ENCODE results near the gene TBC1D22A.

The TBC1D22A gene

DNA sequence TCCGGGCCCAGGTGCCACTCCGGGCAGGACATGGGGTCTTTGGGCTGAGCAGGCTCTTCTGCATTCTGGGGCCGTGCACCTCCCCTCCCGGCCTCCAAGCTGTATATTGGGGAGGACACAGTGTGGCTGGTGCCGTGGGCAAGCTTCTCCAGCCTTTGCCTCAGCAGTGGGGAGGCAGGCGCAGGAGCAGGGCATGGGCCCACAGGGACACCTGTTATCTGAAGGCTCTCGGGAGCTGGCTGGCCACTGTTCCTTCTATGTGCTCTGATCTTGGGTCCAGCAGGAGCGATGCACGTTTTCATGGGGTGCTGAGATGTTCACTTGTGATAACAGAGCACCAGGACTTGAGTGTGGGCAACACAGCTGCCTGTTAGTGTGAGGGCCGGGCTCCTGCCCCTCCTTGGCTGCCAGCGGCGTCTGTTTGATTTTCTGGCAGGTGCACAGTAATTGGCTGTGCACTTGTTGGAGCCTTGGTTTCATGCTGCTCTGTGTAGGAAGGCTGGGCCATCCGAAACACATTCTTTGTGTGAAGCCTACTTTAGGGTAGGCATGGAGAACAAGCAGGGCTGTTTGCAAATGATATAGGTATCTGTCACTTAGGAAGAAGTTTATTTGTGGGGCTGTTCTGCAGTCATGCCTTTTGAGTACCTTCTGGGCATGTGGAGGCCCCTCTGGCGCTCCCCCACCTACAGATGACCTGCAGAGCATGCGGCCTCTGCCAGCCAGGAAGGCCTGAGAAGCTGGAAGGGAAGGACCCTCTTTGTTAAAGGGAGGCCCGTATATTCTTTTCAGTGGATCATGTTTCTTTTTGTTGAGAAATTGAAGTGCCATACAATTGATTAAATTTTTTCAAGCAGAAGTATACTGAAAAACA is 201.5 kb downstream of the TBC1D22A start:
- DNase-seq: no peak

DNA sequence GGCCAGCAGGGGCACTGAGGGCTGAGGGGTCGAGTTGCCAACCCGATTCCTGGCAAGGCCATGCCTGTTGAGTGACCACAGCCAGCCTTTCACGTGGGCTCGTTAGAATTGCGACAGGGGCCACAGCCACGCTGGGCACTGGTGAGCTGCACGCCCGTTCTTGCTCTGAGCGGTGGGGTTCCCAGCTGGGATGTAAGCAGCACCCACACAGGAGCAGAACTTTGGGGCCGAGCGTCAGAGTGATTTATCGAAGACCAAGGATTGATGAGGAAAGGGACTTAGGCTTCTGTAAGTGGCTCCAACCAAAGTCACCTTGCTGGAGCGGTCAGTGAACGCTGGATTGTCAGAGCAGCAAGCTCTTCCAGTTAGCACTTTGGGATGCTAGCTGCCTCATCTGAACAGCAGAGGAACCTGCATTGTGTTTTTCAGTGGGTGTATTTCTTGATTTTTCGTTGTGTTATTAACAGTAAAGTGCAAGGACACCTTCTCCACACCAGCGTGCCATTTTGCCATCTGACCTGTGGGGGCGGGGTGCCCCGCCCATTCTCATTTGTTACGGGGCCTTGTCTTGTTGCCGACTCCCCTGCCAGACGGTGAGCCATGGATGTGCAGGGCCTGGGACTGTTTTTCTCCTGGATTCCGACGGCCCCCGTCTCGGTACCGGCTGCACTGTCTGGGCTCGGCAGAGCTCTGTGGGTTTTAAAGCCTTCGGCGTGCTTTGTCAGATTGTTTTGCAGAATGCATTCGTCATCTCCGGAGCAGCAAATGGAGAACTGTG is 202.5 kb downstream of the TBC1D22A start:
- DNase-seq: no peak

DNA sequence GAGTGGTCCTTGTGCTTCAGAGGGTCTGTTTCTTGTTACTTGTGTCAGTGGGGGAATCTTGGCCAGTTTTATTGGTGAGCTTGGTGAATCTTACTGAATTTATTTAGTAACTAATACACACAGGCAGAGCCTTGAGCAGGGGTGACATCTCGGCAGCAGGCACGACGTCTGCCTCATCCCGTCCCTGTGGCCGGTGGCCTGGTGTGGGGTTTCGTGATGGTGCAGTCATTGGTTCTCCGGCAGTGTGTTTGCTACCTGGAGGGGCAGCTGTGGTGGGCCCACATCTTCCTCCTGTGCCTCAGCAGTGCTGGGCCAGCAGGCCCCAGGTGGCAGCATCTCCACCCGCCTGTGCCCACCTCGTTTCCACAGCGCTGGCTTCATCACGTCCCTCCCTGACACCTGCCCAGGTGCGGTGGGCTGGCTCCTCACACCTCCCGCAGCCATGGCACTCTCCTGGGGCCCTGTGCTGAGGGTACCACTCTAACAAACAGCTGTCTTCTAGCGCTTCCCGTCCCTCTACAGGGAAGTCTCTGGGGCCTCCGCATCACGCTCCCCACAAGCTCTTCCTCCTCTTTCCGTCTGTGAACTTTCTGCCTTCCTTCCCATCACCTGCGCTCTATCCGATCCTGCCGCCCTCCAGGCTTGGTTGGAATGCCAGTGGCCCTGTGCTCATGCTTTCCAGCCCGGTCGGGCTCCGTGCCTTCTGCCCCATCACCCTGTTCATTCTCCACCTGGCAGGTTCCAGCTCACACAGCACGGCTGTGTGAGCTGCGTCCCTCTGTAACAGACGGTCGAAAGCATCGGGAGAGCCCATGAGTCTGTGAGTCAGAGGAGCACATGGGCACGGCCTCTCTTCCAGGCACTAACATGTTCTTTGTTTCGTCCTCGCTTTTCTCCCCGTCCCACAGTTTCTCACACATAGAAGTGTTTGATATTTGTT is 203.4 kb downstream of the TBC1D22A start:
- DNase-seq: no peak

DNA sequence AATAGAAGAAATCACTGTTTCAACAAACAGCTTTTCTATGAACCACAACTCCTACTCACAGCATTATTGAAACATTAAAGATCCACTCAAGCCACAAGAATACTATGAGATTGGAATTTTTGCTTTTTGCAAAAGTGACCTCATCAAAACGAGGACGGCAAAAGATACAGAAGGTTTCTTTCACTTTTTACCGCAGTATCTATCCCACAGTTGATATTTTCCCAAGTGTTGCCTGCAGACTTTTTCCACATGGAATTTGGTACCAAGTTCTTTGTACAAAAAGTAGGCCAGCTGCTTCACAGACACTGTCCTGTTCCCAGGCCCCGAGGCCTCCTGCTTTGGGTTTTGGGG is 204.0 kb downstream of the TBC1D22A start:
- DNase-seq: no peak

DNA sequence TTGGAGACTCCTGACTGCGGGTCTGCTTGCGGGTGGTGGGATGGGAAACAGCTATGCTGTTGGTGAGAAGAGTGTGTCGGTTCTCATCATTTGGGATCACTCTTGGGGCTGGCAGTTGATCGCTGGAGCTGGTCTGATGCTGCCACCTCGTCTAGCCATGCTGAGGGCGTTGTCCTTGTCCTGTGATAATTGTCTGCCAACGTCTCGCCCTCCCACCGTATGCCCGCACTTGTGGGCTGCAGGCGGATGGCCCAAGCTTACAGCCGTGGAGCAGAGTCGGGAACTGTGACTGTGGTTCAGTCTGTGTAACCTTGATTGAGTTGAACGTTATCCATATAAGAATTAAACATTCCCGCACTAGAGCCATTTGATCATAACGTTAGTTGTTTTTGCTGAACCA is 204.4 kb downstream of the TBC1D22A start:
- no peak for DNase-seq

DNA sequence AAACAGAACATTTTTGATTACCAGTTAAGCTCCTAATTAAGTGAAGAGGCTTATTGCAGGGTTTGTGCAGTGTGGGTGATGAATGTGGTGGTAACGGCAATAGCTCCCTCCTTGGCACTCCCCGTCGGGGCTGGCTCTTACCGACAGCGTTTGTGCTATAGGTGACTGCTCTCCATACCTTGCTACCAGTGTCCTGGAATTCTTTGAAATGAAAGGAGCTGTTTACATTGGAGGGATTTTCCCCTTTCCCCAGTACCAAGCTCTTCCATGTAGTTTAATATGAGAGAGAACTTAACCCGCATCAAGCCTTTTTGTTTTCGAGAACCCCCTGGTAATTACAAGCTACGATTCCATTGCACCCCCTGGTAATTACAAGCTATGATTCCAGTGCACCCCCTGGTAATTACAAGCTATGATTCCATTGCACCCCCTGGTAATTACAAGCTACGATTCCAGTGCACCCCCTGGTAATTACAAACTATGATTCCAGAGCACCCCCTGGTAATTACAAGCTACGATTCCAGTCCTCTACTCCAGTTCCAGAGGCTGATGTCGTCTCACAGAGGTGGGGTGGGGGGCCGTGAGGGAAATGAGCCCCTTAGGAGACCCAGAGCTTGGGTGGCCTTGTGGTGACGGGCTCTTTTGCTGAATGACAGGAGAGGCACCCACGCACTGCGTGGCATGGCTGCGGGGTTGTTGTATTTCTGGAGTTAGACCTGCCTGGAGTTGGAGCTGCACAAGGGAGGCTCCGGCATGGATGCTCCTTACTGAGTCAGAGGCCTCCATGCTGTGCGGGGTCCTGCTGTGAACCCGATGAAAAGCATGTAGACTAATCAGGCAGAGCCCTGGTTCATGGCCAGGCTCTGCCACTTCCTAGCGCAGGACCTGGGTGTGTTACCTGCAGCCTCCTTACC is 205.3 kb downstream of the TBC1D22A start:
- DNase-seq: no peak

DNA sequence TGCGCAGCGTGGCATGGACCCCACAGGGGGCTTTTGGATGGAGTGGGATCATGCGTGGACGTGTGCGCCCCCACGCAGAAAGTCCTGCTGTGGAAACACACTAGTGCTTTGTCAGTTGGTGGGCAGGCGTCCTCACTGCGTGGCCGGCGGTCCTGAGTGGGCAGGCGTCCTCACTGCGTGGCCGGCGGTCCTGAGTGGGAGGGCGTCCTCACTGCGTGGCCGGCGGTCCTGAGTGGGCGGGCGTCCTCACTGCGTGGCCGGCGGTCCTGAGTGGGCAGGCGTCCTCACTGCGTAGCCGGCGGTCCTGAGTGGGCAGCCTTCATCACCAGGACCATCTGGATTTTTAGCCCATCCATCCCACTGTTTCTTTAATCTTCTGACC is 205.9 kb downstream of the TBC1D22A start:
- DNase-seq: no peak

DNA sequence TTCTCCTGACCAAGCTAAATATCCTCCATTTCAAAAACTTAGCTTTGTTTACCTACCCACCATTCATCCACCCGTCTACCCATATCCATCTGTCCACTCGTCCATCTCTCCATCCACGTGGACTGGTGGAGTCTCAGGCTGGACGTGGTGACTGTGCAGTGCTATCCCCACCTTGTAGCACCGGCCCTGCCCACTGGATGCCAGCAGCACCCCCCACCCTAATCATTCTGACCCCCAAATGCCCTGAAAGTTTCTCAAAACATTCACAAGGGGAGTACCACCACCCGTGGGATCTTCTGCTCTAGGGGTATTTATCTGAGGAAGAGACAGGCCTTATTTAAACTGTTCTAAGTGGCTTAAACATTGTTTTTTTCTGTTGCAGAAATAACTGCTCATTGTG is 206.4 kb downstream of the TBC1D22A start:
- no peak for DNase-seq

DNA sequence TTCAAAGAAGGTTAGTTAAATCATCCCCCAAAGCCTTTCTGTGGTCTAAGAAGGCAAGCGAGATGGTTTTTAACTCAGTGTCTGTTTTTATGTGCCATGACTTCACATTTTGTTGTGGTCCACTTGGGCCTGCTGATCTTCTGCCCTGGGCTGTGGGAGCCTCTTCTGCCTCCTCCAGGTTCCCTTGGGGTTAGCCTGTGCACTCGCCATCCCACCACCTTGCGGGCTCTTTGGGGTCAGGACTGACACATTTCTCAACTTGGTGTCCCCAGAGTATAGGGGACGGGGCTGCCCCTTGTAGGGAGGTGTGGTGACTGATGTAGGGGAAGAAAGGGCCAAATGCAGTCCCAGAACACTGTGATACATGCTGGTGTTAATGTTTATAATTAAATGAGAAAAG is 207.0 kb downstream of the TBC1D22A start:
- DNase-seq: no peak

DNA sequence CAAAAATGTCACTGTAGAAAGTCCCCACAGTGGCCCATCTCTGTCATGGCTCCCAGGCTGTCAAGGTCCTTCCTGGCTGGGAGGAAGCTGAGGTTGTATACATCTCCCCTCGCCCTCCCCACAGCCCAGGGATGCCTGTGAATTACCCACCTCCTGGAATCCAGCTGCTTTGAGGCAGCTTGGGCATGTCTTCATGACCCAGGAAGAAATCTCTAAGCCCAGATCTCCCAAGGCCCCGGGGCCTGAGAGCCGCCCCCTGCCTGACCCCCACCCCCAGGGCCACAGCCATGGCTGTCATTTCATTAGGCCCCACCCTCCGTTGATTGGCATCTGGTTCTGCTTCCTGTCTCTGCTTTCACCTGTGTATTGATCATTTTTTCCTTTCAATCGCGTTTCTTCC is 207.5 kb downstream of the TBC1D22A start:
- no peak for DNase-seq

DNA sequence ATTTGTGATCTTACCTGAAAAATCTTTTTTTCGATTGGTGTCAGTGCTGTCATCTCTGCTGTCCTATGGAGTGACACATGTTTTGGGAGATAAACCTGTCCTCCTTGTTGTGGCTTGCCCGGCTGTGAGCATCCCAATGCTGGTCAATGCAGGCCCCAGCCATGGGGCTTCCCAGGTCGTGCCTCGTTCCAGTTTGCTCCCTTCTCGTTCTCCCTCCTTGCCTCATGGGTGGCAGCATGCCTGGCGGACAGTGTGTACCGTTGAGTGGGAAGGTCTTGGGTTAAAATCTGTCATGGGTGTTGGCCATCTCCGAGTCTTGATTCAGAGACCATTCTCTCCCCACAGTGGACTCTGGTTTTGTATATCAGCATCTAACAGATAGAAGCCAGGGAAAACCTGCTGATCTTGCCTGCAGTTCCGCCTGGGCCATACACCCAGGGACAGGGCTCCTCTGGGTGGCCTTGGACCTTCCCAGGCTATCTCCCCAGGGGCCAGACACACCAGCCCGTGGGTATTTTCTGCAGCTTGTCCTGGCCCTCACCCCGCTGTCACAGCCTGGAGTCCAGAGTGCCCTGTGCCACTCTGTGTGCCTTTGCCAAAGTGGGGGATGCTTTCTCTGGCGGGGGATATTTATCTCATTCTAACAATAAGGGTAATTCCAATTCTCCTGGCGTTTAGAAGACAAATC is 208.1 kb downstream of the TBC1D22A start:
- no peak for DNase-seq

DNA sequence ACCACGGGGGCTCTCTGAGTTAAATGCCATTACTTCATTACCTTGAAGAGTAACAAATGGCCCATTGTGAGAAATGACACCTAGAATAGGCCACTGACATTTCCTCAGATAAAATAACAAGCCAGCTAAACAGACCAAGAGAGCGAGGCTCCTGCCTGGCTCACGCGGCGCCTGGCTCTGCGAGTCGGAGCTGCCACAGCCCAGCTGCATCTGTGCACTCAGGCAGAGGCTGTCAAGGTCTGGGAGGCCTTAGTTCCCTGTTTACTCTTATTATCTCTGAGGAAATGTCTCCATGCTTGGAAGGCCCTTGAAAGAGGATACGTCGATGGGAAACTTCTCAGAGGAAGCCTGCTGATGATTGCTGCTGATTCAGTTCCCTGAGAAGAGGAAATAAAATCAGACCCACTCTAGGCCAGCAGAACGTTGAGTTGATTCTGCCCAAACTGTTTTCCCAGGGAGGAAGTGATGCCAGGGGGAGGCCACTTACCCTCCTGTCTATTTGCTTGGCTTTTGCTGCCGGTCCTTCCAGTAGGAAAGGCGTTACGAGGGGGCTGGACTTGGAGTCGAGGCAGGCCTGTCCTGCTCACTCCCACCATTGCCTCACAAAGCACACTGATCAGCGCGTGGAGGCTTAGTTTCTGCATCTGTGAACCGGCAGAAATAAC is 208.8 kb downstream of the TBC1D22A start:
- DNase-seq: peak; percentile 69

DNA sequence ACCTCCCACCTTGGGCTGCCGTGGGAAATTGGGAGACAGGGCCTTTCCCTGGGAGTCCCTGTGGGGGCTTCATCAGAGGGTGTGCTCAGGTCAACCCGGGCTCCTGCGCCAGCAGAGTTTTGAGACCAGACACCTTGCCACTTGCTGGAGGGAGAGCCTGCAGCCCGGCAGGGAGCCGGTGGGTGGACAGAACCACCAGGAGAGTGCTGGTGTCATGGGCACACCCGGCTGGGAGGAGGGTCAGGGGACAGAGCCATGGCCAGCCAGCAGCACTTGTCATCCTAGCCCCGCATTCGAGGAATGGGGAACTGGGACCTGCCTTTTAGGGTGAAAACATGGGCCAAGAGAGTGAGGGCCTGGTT is 209.3 kb downstream of the TBC1D22A start:
- DNase-seq: no peak

DNA sequence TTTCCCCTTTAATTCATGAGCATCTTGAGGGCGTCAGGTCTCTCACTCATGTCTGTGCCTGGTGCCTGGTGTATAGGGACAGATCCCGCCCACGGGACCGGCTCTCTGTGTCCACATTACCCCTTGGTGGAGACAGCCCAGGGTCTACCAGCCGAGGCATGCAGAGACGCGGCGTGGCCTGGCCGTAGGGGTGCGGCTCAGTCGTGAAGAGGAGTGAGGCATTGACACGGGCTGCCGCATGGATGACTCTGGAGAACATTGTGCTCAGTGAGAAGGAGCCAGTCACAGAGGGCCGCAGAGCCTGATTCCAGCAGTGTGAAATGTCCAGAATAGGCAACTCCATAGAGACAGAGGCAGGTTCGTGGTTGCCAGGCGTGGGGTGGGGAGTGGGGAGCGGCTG is 209.8 kb downstream of the TBC1D22A start:
- no peak for DNase-seq

DNA sequence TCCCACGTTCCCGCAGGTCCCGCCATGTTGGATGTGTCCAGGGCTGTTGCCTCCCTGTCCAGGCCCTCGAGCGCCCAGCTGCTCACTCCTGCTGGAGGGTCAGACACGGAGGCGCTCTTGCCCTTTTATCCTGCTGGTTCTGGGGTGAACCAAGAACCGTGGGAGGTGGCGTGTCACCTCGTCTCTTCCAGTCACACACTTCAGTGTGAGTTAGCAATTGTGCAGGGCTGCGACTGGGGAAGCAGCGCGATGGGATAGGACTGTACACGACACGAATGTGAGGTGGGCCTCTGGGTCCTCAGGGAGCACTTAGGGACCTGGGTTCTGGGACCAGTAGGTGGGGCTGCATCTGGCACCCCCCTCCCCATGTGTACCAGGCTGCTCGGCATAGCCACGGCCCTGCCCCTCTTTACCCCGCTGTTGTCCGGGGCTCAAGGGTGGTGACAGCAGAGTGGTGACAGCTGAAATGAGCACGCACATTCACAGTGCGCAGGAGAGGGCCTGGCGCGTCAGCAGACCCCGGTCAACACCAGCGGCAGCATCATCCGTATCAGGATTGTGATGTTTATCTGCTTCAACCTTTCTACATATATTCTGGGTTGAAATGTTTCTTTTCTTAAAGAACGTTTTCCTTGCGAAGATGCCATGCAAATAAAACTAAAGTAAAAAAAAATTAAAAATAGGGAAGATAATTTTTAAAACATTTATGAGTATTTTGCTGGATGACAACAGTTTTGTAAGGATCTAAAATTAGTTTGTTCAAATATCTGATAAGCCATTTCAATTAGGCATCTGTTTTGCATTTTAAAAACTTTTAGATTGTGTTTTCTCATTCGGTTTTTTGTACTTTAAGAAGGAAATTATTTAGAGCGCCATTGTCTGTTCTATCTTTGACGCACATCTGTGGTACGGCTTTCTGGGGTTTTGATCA is 210.7 kb downstream of the TBC1D22A start:
- no peak for DNase-seq

DNA sequence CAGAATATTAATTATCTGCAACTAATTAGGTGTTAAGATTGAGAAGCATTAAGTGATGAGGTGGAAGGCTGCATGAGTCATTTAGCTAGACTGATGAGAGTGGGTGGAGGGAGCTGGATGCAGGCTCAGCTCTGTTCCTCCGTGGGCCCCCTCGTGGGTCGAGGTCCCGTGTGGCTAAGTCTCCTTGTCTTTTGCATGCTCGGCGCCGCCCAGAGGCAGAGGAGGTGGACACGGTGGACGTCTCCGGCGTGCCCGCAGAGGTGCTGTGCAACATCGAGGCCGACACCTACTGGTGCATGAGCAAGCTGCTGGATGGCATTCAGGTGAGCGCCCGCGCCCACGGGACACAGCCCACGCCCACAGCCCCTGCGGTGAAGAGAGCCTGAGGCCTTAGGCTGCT is 211.6 kb downstream of the TBC1D22A start:
- DNase-seq: no peak

DNA sequence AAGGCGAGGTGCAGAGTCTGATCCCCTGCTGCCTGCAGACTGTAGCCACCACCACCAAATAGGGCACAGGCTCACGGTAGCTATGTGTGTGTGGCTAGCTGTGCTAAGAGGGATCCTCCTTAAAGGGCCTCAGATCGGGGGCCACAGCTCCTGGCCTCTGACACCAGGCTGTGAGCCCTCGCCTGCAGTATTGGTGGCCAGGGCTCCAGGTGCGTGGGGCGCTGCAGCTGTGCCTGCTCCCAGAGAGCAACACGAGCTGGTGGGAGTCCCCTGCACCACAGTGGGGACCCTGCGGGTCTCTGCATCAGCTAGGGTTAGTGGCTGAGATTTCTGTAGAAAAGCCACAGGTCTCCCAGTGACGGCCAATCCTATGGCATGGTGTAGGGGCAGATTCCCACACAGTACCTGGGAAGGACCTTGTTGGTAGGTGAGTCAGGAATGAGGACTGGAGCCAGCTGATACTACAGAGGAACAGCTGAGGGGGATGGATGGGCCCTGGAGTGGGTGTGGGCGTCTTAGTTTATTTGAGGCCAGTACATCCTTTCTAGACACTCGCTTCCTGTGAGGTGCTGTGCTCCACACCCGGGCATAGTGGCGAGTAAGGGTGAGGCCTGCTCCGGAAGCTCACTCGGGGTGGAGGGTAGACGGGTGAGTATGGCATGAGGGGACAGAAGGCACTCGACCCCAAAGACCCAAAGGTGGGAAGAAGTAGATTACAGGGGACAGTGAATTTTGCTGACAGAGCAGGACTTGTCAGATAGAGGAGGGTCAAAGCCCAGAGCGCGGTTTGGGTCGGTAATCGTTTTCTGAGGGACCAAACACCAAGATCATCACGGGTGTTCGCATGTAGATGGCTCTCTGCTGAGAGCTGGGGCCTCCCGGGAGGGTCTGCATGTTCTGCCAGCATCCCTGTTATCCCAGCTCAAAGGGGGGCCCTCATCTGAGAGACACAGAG is 212.5 kb downstream of the TBC1D22A start:
- DNase-seq: no peak

DNA sequence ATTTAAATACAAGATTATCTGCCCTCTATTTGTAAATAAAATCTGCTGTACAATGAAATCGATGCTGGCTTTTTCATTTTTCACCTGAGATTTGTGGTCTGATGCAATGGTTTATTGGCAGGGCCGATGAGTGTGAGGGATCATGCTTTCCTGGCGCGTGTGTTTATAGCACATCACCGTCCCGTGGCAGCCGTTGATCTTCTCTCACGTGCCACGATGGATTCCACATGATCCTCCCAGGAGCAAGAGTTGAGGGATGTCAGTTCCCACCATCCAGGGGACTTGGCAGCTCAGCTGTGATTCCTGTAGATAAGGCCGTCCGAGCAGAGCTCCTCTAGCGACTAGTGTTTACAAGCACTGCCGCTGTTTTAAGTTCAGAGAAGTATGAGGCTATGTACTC is 213.7 kb downstream of the TBC1D22A start:
- no peak for DNase-seq

DNA sequence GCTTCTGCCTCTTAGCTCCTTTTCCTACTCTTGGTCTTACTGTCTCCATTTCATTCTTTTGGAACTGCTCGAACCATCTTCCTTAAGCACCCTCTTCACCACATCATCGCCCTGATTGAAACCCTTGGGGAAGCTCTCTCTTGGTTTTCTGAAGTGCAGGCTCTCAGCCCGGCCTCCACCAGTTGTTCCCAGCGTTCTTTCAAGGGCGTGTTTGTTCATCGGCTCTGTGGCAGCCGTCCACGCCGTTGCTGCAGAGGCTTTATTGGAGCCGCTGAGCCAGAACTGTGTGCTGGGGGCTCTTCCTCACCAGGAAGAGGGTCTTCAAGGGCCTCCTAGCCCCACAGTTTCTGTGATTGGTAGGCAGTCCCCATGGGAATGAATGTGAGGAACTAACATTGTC is 214.1 kb downstream of the TBC1D22A start:
- DNase-seq: no peak
